Measurements from ENCODE around the gene GRHL1. TPM values are rescaled to one million over a fixed set of nuclear protein-coding genes. Genes with fewer than 3 reads are reported as not detected.
A peak's percentile ranks its signal among the peaks of the same experiment; 100 is the strongest.

The GRHL1 gene
- polyA plus RNA-seq, 1 experiment = 1.7 TPM

DNA sequence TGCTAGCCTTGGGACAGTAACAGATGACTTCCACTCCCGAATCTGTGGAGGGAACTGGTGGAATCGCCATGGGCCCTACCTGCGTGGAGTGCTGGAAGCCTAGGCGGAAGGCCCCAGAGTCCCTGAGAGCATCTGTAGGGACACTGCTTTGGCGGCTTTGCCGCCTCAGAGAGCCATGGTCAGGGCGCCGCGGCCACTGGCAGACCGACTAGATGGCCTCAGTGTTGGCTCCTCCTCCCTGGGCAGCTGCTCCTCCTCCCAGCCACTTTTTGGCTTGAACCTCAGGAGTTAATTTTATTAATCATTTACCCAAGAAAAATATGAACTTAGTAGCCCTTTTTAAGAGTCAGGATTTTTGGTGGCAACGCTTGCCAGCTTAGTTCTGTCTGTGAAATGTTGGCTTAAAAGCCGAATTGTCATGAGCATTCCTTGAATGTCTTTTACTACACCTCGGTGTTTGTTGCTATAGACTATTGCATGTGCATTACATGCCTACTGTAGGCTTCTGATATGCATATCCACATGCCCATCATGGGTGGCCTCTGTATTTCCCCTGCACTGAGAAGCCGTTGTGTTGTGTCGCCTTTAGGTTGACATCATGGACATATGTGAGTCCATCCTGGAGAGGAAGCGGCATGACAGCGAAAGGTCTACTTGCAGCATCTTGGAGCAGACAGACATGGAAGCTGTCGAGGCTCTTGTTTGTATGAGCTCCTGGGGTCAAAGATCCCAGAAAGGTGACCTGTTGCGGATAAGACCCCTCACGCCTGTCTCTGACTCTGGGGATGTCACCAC lies 94.3 kb downstream of the GRHL1 start:
- peaks cover 9% of the 10 kb centered on the region for H3K36me3 ChIP-seq (ENCODE audit: control insufficient read depth, insufficient read depth, low read length)
- H3K4me3 ChIP-seq (ENCODE audit: low read depth, low read length) = no peak overlapping the region
- POLR2A ChIA-PET = no interaction called here
- H3K27me3 ChIP-seq (ENCODE audit: control insufficient read depth, insufficient read depth, low read length) = no peaks in the 10 kb centered on the region
- DNase-seq (ENCODE audit: low read depth) = no peak
- CTCF ChIA-PET = interaction anchor here (1.7 to 9.6 kb wide), 4 partner anchors 52 to 275 kb away, joined by 4 to 91 read pairs (median 50); no protein-coding TSS in a partner anchor
- no peak for TF ChIP-seq CTCF (IDR thresholded peaks at IDR 0.05; ENCODE audit: insufficient read depth, low read depth, low read length)

- TF ChIP-seq CTCF (IDR thresholded peaks at IDR 0.05; ENCODE audit: insufficient read depth, low read depth, low read length) = no peak
- no peak for DNase-seq (ENCODE audit: low read depth)
- ChIA-PET CTCF (interaction anchor here (1.0 to 9.6 kb wide), 10 partner anchors 11 to 388 kb away, joined by 3 to 91 read pairs (median 11); no protein-coding TSS in a partner anchor), POLR2A (no interaction called here)
- Histone ChIP-seq H3K4me3 (ENCODE audit: low read depth, low read length) (no peak overlapping the region), H3K36me3 (ENCODE audit: control insufficient read depth, insufficient read depth, low read length) (peaks cover 9% of the 10 kb centered on the region), H3K27me3 (ENCODE audit: control insufficient read depth, insufficient read depth, low read length) (no peaks in the 10 kb centered on the region)
Measured at GRCh38 chr2:10046931-10047330, 95.4 kb downstream of the GRHL1 start.

DNA sequence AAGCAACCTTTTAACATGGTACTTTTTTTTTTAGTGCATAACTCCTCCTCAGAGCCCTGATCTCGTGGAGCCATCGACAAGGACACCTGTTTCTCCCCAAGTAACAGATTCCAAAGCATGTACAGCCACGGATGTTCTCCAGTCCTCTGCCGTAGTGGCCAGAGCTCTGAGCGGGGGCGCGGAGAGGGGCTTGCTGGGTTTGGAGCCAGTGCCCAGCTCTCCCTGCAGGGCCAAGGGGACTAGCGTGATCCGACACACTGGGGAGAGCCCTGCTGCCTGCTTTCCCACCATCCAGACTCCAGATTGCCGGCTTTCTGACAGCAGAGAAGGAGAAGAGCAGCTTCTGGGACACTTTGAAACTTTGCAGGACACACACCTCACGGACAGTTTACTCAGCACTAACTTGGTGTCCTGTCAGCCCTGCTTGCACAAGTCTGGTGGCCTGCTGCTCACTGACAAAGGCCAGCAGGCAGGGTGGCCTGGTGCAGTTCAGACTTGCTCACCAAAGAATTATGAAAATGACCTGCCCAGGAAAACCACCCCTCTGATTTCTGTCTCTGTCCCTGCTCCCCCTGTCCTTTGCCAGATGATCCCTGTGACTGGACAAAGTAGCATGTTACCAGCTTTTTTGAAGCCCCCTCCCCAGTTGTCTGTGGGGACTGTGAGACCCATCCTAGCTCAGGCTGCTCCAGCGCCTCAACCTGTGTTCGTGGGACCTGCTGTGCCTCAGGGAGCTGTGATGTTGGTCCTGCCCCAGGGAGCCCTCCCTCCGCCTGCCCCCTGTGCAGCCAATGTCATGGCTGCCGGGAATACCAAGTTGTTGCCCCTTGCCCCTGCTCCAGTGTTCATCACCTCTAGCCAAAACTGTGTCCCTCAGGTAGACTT lies 96.4 kb downstream of the GRHL1 start:
- no peak for DNase-seq (ENCODE audit: low read depth)
- peaks cover 12% of the 10 kb centered on the region for H3K36me3 ChIP-seq (ENCODE audit: control insufficient read depth, insufficient read depth, low read length)
- TF ChIP-seq CTCF (IDR thresholded peaks at IDR 0.05; ENCODE audit: insufficient read depth, low read depth, low read length) = no peak
- ChIA-PET POLR2A (no interaction called here), CTCF (interaction anchor here (0.7 to 9.6 kb wide), 17 partner anchors 10 to 387 kb away, joined by 3 to 91 read pairs (median 4); no protein-coding TSS in a partner anchor)
- H3K27me3 ChIP-seq (ENCODE audit: control insufficient read depth, insufficient read depth, low read length) = no peaks in the 10 kb centered on the region
- H3K4me3 ChIP-seq (ENCODE audit: low read depth, low read length) = no peak overlapping the region

- Histone ChIP-seq H3K4me3 (ENCODE audit: low read depth, low read length) (no peak overlapping the region), H3K27me3 (ENCODE audit: control insufficient read depth, insufficient read depth, low read length) (no peaks in the 10 kb centered on the region), H3K36me3 (ENCODE audit: control insufficient read depth, insufficient read depth, low read length) (peaks cover 14% of the 10 kb centered on the region)
- CTCF ChIA-PET = interaction anchor here (0.7 to 9.6 kb wide), 16 partner anchors 9 to 378 kb away, joined by 3 to 91 read pairs (median 4); no protein-coding TSS in a partner anchor
- no peak for DNase-seq (ENCODE audit: low read depth)
- peak; percentile 57 for TF ChIP-seq CTCF (IDR thresholded peaks at IDR 0.05; ENCODE audit: insufficient read depth, low read depth, low read length)
- POLR2A ChIA-PET = no interaction called here
Measured at GRCh38 chr2:10048501-10049171, 97.1 kb downstream of the GRHL1 start.

Other genes starting within 250 kb of the GRHL1 start
- gene TAF1B, start 108.2 kb upstream of the GRHL1 start, polyA plus RNA-seq (2011; rRNA removed) = 7.6 and 16.8 TPM in 2 replicates
- gene KLF11, start 91.9 kb downstream of the GRHL1 start, polyA plus RNA-seq (2011; rRNA removed) = 16.7 and 21.7 TPM in 2 replicates
- gene CYS1, start 128.7 kb downstream of the GRHL1 start, polyA plus RNA-seq (2011; rRNA removed) = 1.5 and 2.5 TPM in 2 replicates
- gene RRM2, start 171.0 kb downstream of the GRHL1 start, polyA plus RNA-seq (2011; rRNA removed) = 23.5 and 31.8 TPM in 2 replicates

All from BJ (cell line).